OCI-LY7 (cell line): ENCODE data around the gene LGSN. TPM values are rescaled to one million over a fixed set of nuclear protein-coding genes. Genes with fewer than 3 reads are reported as not detected.

Source experiments
- BruUV-seq: library from RNA; stranded (reverse); fragments of 400-500 nt; replicated peaks from 2 replicates; lab custom pipeline; 2021; lab: Mats Ljungman, UMichigan
- CTCF ChIA-PET: fragments of 300-600 bp; sonication (Branson Sonifier 250); formaldehyde crosslinking; loops from one replicate; lab custom pipeline; 2022; ENCODE audit warnings: antibody characterized with exemption; ENCODE audit not compliant: unreplicated experiment; lab: Charles Lee
- POLR2A ChIA-PET: fragments of 300-600 bp; sonication (Branson Sonifier 250); formaldehyde crosslinking; loops from one replicate; lab custom pipeline; 2022; ENCODE audit warnings: antibody characterized with exemption; lab: Charles Lee
- DNase-seq: peaks from one replicate; pipeline ENCODE4 v3.0.0-alpha.2; 2015; ENCODE audit warnings: low spot score
- H2AFZ ChIP-seq: fragments of 200-600 bp; sonication (generic), shearing (Covaris generic); 2 replicates; pipeline ENCODE4 v1.6.1; 2014; ENCODE audit warnings: mild to moderate bottlenecking, antibody characterized with exemption, low read length, moderate library complexity
- H3K27ac ChIP-seq: fragments of 200-600 bp; sonication (generic); 2 replicates; pipeline ENCODE4 v1.5.1; 2014; ENCODE audit warnings: mixed run types, low read depth, mild to moderate bottlenecking, moderate library complexity, low read length, inconsistent platforms; ENCODE audit not compliant: poor library complexity, severe bottlenecking
- H3K36me3 ChIP-seq: fragments of 200-600 bp; sonication (generic); 2 replicates; pipeline ENCODE4 v1.6.1; 2014; ENCODE audit warnings: mild to moderate bottlenecking, antibody characterized with exemption, low read length, moderate library complexity, mixed read lengths; ENCODE audit not compliant: insufficient read depth
- H3K4me1 ChIP-seq: fragments of 200-600 bp; sonication (generic); 2 replicates; pipeline ENCODE4 v1.5.1; 2014; ENCODE audit warnings: mild to moderate bottlenecking, low read length; ENCODE audit not compliant: insufficient read depth, poor library complexity, severe bottlenecking
- H3K4me2 ChIP-seq: fragments of 200-600 bp; sonication (generic); 2 replicates; pipeline ENCODE4 v1.6.1; 2014; ENCODE audit warnings: mild to moderate bottlenecking, low read length
- H3K4me3 ChIP-seq: fragments of 200-600 bp; sonication (generic); 2 replicates; pipeline ENCODE4 v1.5.1; 2014; ENCODE audit warnings: mild to moderate bottlenecking, low read depth, low read length; ENCODE audit not compliant: poor library complexity, severe bottlenecking
- H3K79me2 ChIP-seq: fragments of 200-600 bp; sonication (generic); 2 replicates; pipeline ENCODE4 v1.6.1; 2016; ENCODE audit warnings: low read depth, mild to moderate bottlenecking, low read length, moderate library complexity, mixed read lengths; ENCODE audit not compliant: insufficient read depth
- H3K9me2 ChIP-seq: fragments of 200-600 bp; sonication (generic); 2 replicates; pipeline ENCODE4 v1.6.1; 2016; ENCODE audit warnings: mild to moderate bottlenecking, low read length, mixed read lengths; ENCODE audit not compliant: insufficient read depth
- H3K9me3 ChIP-seq: fragments of 200-600 bp; sonication (generic); 2 replicates; pipeline ENCODE4 v1.6.1; 2014; ENCODE audit warnings: mild to moderate bottlenecking, mixed run types, low read length, mixed read lengths
- H4K20me1 ChIP-seq: fragments of 200-600 bp; sonication (generic); 2 replicates; pipeline ENCODE4 v1.6.1; 2014; ENCODE audit warnings: mild to moderate bottlenecking, antibody characterized with exemption, low read length, moderate library complexity, mixed read lengths; ENCODE audit not compliant: insufficient read depth
- EZH2phosphoT487 ChIP-seq: fragments of 200-600 bp; sonication (generic); IDR thresholded peaks from 2 replicates; pipeline ENCODE4 v1.6.1; 2018; ENCODE audit warnings: low read depth, borderline replicate concordance, mild to moderate bottlenecking, mixed run types, antibody characterized with exemption, low read length, moderate library complexity, mixed read lengths
- intact Hi-C: fragments of 100-400 bp; cut with micrococcal nuclease; formaldehyde crosslinking; loops from one replicate; pipeline ENCODE4 v1.10.0; 2022; ENCODE audit not compliant: unreplicated experiment
- total RNA-seq, 2 experiments: library from RNA; depleted of rRNA in 1 of 2; stranded (reverse); fragments of >200 nt in 1 of 2; shearing (Covaris generic) in 1 of 2; gene quantifications; 2 replicates each; pipeline ENCODE4 v1.2.3, GENCODE V29; 2014 to 2022
- TF ChIP-seq, protein P1 (sequence below): fragments of 200-600 bp; sonication (generic); conservative IDR thresholded peaks from 2 replicates; pipeline ENCODE4 v1.5.1; 2014; ENCODE audit warnings: mild to moderate bottlenecking, antibody characterized with exemption, low read length, moderate library complexity, mixed read lengths

The LGSN gene
- total RNA-seq, 2 experiments from 2014 or later = 0.25 to 0.76 TPM

DNA sequence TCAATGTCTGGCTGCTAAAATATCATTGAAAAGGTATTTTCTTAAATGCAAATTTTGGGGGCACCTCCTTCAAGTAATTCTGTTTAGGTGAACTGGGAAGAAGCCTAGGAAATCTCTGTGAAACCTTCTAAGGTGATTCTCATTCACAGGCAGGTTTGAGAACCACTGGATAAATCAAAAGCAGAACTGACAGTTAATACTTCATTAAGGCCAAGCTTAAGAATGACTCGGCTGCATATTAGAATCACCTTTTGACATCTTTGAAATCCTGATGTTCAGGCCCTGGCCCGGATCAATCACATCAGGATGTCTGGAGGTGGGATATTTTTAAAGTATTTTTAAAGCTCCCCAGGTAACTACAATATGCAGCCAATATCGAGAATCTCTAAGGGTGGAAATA, 58.0 kb downstream of the LGSN start:
- ChIA-PET CTCF (no interaction called here), POLR2A (interaction anchor here (0.9 to 1.3 kb wide), 2 partner anchors 10 to 18 kb away, joined by 3 read pairs; no protein-coding TSS in a partner anchor)
- Histone ChIP-seq H3K4me1 (no peaks in the 10 kb centered on the region), H3K27ac (no peak overlapping the region), H3K9me3 (no peaks in the 10 kb centered on the region), H4K20me1 (no peaks in the 10 kb centered on the region), H3K79me2 (no peaks in the 10 kb centered on the region), H3K9me2 (no peaks in the 10 kb centered on the region), H2AFZ (no peak overlapping the region), H3K4me3 (no peak overlapping the region), H3K36me3 (no peaks in the 10 kb centered on the region), H3K4me2 (no peak overlapping the region)
- no TSS peak for BruUV-seq
- intact Hi-C loops = no loop called here
- TF ChIP-seq, protein P1, sequence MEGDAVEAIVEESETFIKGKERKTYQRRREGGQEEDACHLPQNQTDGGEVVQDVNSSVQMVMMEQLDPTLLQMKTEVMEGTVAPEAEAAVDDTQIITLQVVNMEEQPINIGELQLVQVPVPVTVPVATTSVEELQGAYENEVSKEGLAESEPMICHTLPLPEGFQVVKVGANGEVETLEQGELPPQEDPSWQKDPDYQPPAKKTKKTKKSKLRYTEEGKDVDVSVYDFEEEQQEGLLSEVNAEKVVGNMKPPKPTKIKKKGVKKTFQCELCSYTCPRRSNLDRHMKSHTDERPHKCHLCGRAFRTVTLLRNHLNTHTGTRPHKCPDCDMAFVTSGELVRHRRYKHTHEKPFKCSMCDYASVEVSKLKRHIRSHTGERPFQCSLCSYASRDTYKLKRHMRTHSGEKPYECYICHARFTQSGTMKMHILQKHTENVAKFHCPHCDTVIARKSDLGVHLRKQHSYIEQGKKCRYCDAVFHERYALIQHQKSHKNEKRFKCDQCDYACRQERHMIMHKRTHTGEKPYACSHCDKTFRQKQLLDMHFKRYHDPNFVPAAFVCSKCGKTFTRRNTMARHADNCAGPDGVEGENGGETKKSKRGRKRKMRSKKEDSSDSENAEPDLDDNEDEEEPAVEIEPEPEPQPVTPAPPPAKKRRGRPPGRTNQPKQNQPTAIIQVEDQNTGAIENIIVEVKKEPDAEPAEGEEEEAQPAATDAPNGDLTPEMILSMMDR = no peak
- DNase-seq = no peak

DNA sequence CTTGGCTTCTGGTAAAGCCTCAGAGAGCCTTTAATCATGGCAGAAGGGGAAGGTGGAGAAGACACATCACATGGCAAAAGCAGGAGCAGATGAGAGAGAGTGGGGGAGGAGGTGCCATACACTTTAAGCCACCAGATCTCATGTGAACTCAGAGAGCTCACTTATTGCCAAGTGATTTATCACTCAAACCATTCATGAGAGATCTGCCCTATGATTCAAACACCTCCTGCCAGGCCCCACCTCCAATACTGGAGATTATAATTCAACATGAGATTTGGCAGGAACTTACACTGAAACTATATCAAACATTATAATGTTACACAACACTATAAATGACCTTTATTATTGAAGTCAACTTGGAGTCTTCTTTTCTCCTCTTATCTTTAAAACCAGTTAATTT, 60.6 kb downstream of the LGSN start:
- no peak for TF ChIP-seq EZH2phosphoT487
- TF ChIP-seq, protein P1 = no peak
- no peaks in the 10 kb centered on the region for H4K20me1 ChIP-seq
- H3K9me3 ChIP-seq = no peaks in the 10 kb centered on the region
- H3K4me3 ChIP-seq = no peak overlapping the region
- ChIA-PET POLR2A (interaction anchor here (1.6 kb wide), 1 partner anchor 15 kb away, joined by 6 read pairs; no protein-coding TSS in a partner anchor), CTCF (no interaction called here)
- no peak for DNase-seq
- no peaks in the 10 kb centered on the region for H3K36me3 ChIP-seq
- H2AFZ ChIP-seq = no peak overlapping the region
- H3K79me2 ChIP-seq = no peaks in the 10 kb centered on the region
- H3K4me1 ChIP-seq = no peaks in the 10 kb centered on the region
- no peak overlapping the region for H3K4me2 ChIP-seq
- BruUV-seq = no TSS peak
- intact Hi-C loops = no loop called here
- H3K9me2 ChIP-seq = no peaks in the 10 kb centered on the region
- H3K27ac ChIP-seq = no peak overlapping the region

DNA sequence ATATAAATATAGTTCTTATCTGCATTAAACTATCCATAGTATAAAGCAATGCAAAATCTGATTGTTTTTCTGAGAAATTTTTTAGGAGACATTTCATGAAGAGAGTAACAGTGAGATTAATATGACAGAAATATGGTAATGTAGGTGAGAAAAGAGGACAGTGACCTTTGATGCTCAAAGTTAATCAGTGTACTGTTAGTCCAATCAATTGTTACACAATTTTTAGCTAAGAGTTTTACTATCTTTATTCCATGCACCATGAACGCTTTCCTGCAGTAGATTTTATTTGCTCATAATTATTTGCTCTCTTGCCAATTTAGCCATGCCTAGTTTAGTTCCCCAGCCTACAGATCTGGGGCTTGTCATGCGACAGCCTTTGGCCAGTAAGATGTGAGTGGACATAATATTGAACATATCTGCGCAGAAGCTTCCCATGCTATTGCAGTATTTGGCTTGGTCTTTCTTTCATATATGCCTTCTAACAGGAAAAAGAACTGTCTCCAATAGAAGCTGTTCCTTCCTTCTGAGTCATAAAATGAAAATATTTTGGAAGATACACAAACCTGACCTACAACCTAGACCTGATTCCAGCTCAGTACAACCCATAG, 69.8 kb downstream of the LGSN start:
- Histone ChIP-seq H3K36me3 (no peaks in the 10 kb centered on the region), H3K79me2 (no peaks in the 10 kb centered on the region), H2AFZ (no peak overlapping the region), H3K4me3 (no peak overlapping the region), H4K20me1 (no peaks in the 10 kb centered on the region), H3K4me2 (no peak overlapping the region), H3K27ac (no peak overlapping the region), H3K9me2 (no peaks in the 10 kb centered on the region), H3K9me3 (no peaks in the 10 kb centered on the region), H3K4me1 (no peaks in the 10 kb centered on the region)
- no peak for DNase-seq
- intact Hi-C loops = loop anchor here (10.0 kb wide), 1 partner anchor 55 kb away; no protein-coding TSS in a partner anchor
- TF ChIP-seq, protein P1 = no peak
- TF ChIP-seq EZH2phosphoT487 = no peak
- CTCF ChIA-PET = no interaction called here
- POLR2A ChIA-PET = interaction anchor here (0.5 to 0.6 kb wide), 4 partner anchors 148 to 1538 kb away, joined by 3 to 7 read pairs (median 4); no protein-coding TSS in a partner anchor
- BruUV-seq = no TSS peak
